Ishikawa (cell line): Measurements from ENCODE around the gene RBM19.

ENCODE experiments used
- CEBPB ChIP-seq: IDR thresholded peaks from 2 replicates; pipeline ENCODE4 v1.6.1; 2012
- CREB1 ChIP-seq: IDR thresholded peaks from 2 replicates; pipeline ENCODE4 v1.6.1; 2012; ENCODE audit warnings: low read depth
- EGR1 ChIP-seq: IDR thresholded peaks from 2 replicates; pipeline ENCODE4 v1.6.1; 2012
- EP300 ChIP-seq: IDR thresholded peaks from 2 replicates; pipeline ENCODE4 v1.6.1; 2012; ENCODE audit warnings: borderline replicate concordance
- FOXM1 ChIP-seq: IDR thresholded peaks from 2 replicates; pipeline ENCODE4 v1.6.1; 2012; ENCODE audit warnings: low read depth, borderline replicate concordance
- MAX ChIP-seq: IDR thresholded peaks from 2 replicates; pipeline ENCODE4 v1.6.1; 2012
- NFIC ChIP-seq: IDR thresholded peaks from 2 replicates; pipeline ENCODE4 v1.6.1; 2012
- RAD21 ChIP-seq: IDR thresholded peaks from 2 replicates; pipeline ENCODE4 v1.6.1; 2012; ENCODE audit warnings: low read depth
- REST ChIP-seq: IDR thresholded peaks from 2 replicates; pipeline ENCODE4 v1.6.1; 2012; ENCODE audit warnings: low read depth, mild to moderate bottlenecking
- TAF1 ChIP-seq: IDR thresholded peaks from 2 replicates; pipeline ENCODE4 v1.6.1; 2012; ENCODE audit warnings: low read depth, mild to moderate bottlenecking
- TCF12 ChIP-seq: IDR thresholded peaks from 2 replicates; pipeline ENCODE4 v1.6.1; 2012; ENCODE audit warnings: low read depth
- TEAD4 ChIP-seq: IDR thresholded peaks from 2 replicates; pipeline ENCODE4 v1.6.1; 2012
- USF1 ChIP-seq: IDR thresholded peaks from 2 replicates; pipeline ENCODE4 v1.6.1; 2012
- YY1 ChIP-seq: IDR thresholded peaks from 2 replicates; pipeline ENCODE4 v1.6.1; 2012; ENCODE audit warnings: low read depth
- ZBTB7A ChIP-seq: IDR thresholded peaks from 2 replicates; pipeline ENCODE4 v1.6.1; 2012; ENCODE audit warnings: low read depth

The RBM19 gene

GRCh38 chr12:113845900-113846674 is 120.0 kb downstream of the RBM19 start:
- no peak for TF ChIP-seq EGR1

GRCh38 chr12:113844495-113845210 is 121.5 kb downstream of the RBM19 start:
- TF ChIP-seq NFIC = no peak
- TF ChIP-seq REST = no peak
- TF ChIP-seq RAD21 = no peak
- TF ChIP-seq CREB1 = no peak
- TF ChIP-seq TEAD4 = no peak

GRCh38 chr12:113842699-113843098 is 123.4 kb downstream of the RBM19 start:
- TF ChIP-seq TCF12 = no peak
- TF ChIP-seq ZBTB7A = no peak
- no peak for TF ChIP-seq YY1
- no peak for TF ChIP-seq TEAD4
- TF ChIP-seq FOXM1 = no peak
- no peak for TF ChIP-seq USF1
- no peak for TF ChIP-seq RAD21
- TF ChIP-seq REST = no peak

- TF ChIP-seq EGR1 (no peak), CREB1 (no peak), CEBPB (no peak), ZBTB7A (no peak), MAX (no peak), FOXM1 (no peak), TEAD4 (no peak), TAF1 (no peak), USF1 (no peak), YY1 (no peak), NFIC (no peak), TCF12 (no peak), EP300 (no peak), RAD21 (no peak), REST (no peak)
Observed at GRCh38 chr12:113841786-113842185, 124.3 kb downstream of the RBM19 start.

- TF ChIP-seq USF1 = no peak
- TF ChIP-seq TAF1 = no peak
- no peak for TF ChIP-seq REST
- no peak for TF ChIP-seq RAD21
- TF ChIP-seq FOXM1 = no peak
- TF ChIP-seq ZBTB7A = no peak
Observed at GRCh38 chr12:113840401-113841042, 125.6 kb downstream of the RBM19 start.
